PC-3 (cell line): ENCODE results near the gene SLC6A7. TPM values are rescaled to one million over a fixed set of nuclear protein-coding genes. Genes with fewer than 3 reads are reported as not detected.

ENCODE experiments used
- ATAC-seq: fragments of 200-7000 bp; cut with Tn5 transposase; 2 replicates; pipeline ENCODE4 v1.9.1; 2020; ENCODE audit warnings: mild to moderate bottlenecking, moderate library complexity
- BruUV-seq: library from RNA; stranded (reverse); fragments of 400-500 nt; replicated peaks from 2 replicates; lab custom pipeline; 2021; lab: Mats Ljungman, UMichigan
- CTCF ChIA-PET: fragments of 300-600 bp; sonication (Branson Sonifier 250); formaldehyde crosslinking; loops from one replicate; lab custom pipeline; 2022; ENCODE audit warnings: antibody characterized with exemption; lab: Charles Lee
- POLR2A ChIA-PET: fragments of 300-600 bp; sonication (Branson Sonifier 250); formaldehyde crosslinking; loops from one replicate; lab custom pipeline; 2022; ENCODE audit warnings: antibody characterized with exemption; ENCODE audit not compliant: unreplicated experiment; lab: Charles Lee
- DNase-seq: peaks from one replicate; pipeline ENCODE4 v3.0.0-alpha.2; 2015
- H2AFZ ChIP-seq: fragments of 300-600 bp; sonication (generic); 2 replicates; pipeline ENCODE4 v1.6.0; 2016; ENCODE audit warnings: antibody characterized with exemption, low read length
- H3F3A ChIP-seq: fragments of 300-600 bp; sonication (generic); one replicate; pipeline ENCODE4 v1.6.0; 2017; ENCODE audit warnings: antibody characterized with exemption, low read length, control low read depth, mild to moderate bottlenecking; ENCODE audit not compliant: unreplicated experiment
- H3K27ac ChIP-seq: fragments of 300-600 bp; sonication (generic); 2 replicates; pipeline ENCODE4 v1.5.1; 2016; ENCODE audit warnings: mild to moderate bottlenecking, low read length
- H3K27me3 ChIP-seq: fragments of 300-600 bp; sonication (generic); 2 replicates; pipeline ENCODE4 v1.6.1; 2016; ENCODE audit warnings: low read length, mixed read lengths
- H3K36me3 ChIP-seq: fragments of 300-600 bp; sonication (generic); 2 replicates; pipeline ENCODE4 v1.6.1; 2016; ENCODE audit warnings: low read depth, mixed run types, low read length, mixed read lengths
- H3K4me1 ChIP-seq: fragments of 300-600 bp; sonication (generic); 2 replicates; pipeline ENCODE4 v1.5.1; 2016; ENCODE audit warnings: low read length; ENCODE audit not compliant: insufficient read depth
- H3K4me2 ChIP-seq: fragments of 300-600 bp; sonication (generic); 2 replicates; pipeline ENCODE4 v1.6.0; 2016; ENCODE audit warnings: low read length
- H3K4me3 ChIP-seq: fragments of 300-600 bp; sonication (generic); 2 replicates; pipeline ENCODE4 v1.5.1; 2016; ENCODE audit warnings: mild to moderate bottlenecking, low read length, mixed read lengths
- H3K79me2 ChIP-seq: fragments of 300-600 bp; sonication (generic); 2 replicates; pipeline ENCODE4 v1.6.1; 2017; ENCODE audit warnings: low read length, mixed read lengths
- H3K9ac ChIP-seq: fragments of 300-600 bp; sonication (generic); 2 replicates; pipeline ENCODE4 v1.6.0; 2016; ENCODE audit warnings: mild to moderate bottlenecking, low read length
- H3K9me2 ChIP-seq: fragments of 300-600 bp; sonication (generic); replicated peaks from 2 replicates; pipeline ENCODE4 v1.6.1; 2016; ENCODE audit warnings: mixed run types, low read length, mixed read lengths
- H3K9me3 ChIP-seq: fragments of 300-600 bp; sonication (generic); 2 replicates; pipeline ENCODE4 v1.6.1; 2016; ENCODE audit warnings: low read length, mixed read lengths
- H4K20me1 ChIP-seq: fragments of 300-600 bp; sonication (generic); 2 replicates; pipeline ENCODE4 v1.6.1; 2016; ENCODE audit warnings: low read length, mixed read lengths
- CTCF ChIP-seq: fragments of 300-600 bp; sonication (generic); conservative IDR thresholded peaks from 2 replicates; pipeline ENCODE4 v1.5.1; 2017; ENCODE audit warnings: antibody characterized with exemption, low read depth, mild to moderate bottlenecking, low read length
- EZH2 ChIP-seq: fragments of 300-600 bp; sonication (generic); IDR thresholded peaks from one replicate; pipeline ENCODE4 v1.6.1; 2017; ENCODE audit warnings: antibody characterized with exemption, mild to moderate bottlenecking, low read length; ENCODE audit not compliant: unreplicated experiment
- EZH2phosphoT487 ChIP-seq: fragments of 300-600 bp; sonication (generic); IDR thresholded peaks from 2 replicates; pipeline ENCODE4 v1.6.1; 2018; ENCODE audit warnings: mild to moderate bottlenecking, antibody characterized with exemption, low read length, borderline replicate concordance
- intact Hi-C: fragments of 100-400 bp; cut with micrococcal nuclease; formaldehyde crosslinking; loops from 2 replicates; pipeline ENCODE4 v1.9.0; 2023
- total RNA-seq: library from RNA; depleted of rRNA; stranded (reverse); fragments of >200 nt; gene quantifications from 2 replicates; pipeline ENCODE4 v1.2.3, GENCODE V29; 2014

The SLC6A7 gene
- total RNA-seq, 1 experiment from 2014 or later, result 0.29 TPM

- intact Hi-C loops, result no loop called here
- Histone ChIP-seq H4K20me1 (no peaks in the 10 kb centered on the region), H3K9ac (no peak overlapping the region), H3K27ac (no peak overlapping the region), H3K9me3 (no peaks in the 10 kb centered on the region), H3K4me1 (peaks cover 9% of the 10 kb centered on the region), H3K36me3 (no peaks in the 10 kb centered on the region), H3K9me2 (no peaks in the 10 kb centered on the region), H3K4me2 (no peak overlapping the region), H3K4me3 (no peak overlapping the region), H3K27me3 (no peaks in the 10 kb centered on the region), H3F3A (no peaks in the 10 kb centered on the region), H2AFZ (no peak overlapping the region), H3K79me2 (no peaks in the 10 kb centered on the region)
- POLR2A ChIA-PET, result no interaction called here
- no peak for ATAC-seq
- no peak for DNase-seq
- no TSS peak for BruUV-seq
- TF ChIP-seq EZH2phosphoT487 (no peak), CTCF (no peak), EZH2 (no peak)
- CTCF ChIA-PET, result no interaction called here
Measured at GRCh38 chr5:150141544-150142184, 48.2 kb upstream of the SLC6A7 start.

GRCh38 chr5:150142185-150142958, 47.5 kb upstream of the SLC6A7 start:
- no TSS peak for BruUV-seq
- H3K79me2 ChIP-seq, result no peaks in the 10 kb centered on the region

More at GRCh38 chr5:150142185-150142958, 47.5 kb upstream of the SLC6A7 start:
- Histone ChIP-seq H3K27ac (no peak overlapping the region), H3K9ac (no peak overlapping the region), H3K9me3 (no peaks in the 10 kb centered on the region), H4K20me1 (no peaks in the 10 kb centered on the region), H3K4me1 (peaks cover 9% of the 10 kb centered on the region), H3K9me2 (no peaks in the 10 kb centered on the region), H3F3A (no peaks in the 10 kb centered on the region), H3K27me3 (no peaks in the 10 kb centered on the region), H3K4me3 (no peak overlapping the region), H2AFZ (no peak overlapping the region), H3K4me2 (peak overlapping the region; percentile 71), H3K36me3 (no peaks in the 10 kb centered on the region)
- ATAC-seq (no peak), DNase-seq (no peak)
- intact Hi-C loops, result no loop called here
- POLR2A ChIA-PET, result no interaction called here
- no peak for TF ChIP-seq EZH2
- no peak for TF ChIP-seq EZH2phosphoT487
- no peak for TF ChIP-seq CTCF
- CTCF ChIA-PET, result no interaction called here
